Activated naive CD8-positive, alpha-beta T cell treated with anti-CD3 and anti-CD28 coated beads, Interleukin-2, amount 50 U/mL, for 24 hours (primary cell): ENCODE data around the gene ZRANB1.

Source experiments
- ATAC-seq: fragments of 150-1000 bp; cut with Tn5 transposase; one replicate; pipeline ENCODE4 v1.10.0; 2021
- DNase-seq: peaks from one replicate; pipeline ENCODE4 v3.0.0; 2021
- H3K27ac Mint-ChIP-seq: one replicate; pipeline ENCODE4 v1.8.0; 2021; ENCODE audit warnings: mild to moderate bottlenecking, mixed read lengths
- H3K27me3 Mint-ChIP-seq: one replicate; pipeline ENCODE4 v1.8.0; 2021; ENCODE audit warnings: mixed read lengths
- H3K36me3 Mint-ChIP-seq: one replicate; pipeline ENCODE4 v1.8.0; 2021; ENCODE audit warnings: low read depth, mixed read lengths
- H3K4me1 Mint-ChIP-seq: one replicate; pipeline ENCODE4 v1.8.0; 2021; ENCODE audit warnings: mixed read lengths
- H3K4me3 Mint-ChIP-seq: one replicate; pipeline ENCODE4 v1.8.0; 2021; ENCODE audit warnings: mild to moderate bottlenecking, moderate library complexity, mixed read lengths
- H3K9me3 Mint-ChIP-seq: one replicate; pipeline ENCODE4 v1.8.0; 2021; ENCODE audit warnings: mixed read lengths

The ZRANB1 gene

DNA sequence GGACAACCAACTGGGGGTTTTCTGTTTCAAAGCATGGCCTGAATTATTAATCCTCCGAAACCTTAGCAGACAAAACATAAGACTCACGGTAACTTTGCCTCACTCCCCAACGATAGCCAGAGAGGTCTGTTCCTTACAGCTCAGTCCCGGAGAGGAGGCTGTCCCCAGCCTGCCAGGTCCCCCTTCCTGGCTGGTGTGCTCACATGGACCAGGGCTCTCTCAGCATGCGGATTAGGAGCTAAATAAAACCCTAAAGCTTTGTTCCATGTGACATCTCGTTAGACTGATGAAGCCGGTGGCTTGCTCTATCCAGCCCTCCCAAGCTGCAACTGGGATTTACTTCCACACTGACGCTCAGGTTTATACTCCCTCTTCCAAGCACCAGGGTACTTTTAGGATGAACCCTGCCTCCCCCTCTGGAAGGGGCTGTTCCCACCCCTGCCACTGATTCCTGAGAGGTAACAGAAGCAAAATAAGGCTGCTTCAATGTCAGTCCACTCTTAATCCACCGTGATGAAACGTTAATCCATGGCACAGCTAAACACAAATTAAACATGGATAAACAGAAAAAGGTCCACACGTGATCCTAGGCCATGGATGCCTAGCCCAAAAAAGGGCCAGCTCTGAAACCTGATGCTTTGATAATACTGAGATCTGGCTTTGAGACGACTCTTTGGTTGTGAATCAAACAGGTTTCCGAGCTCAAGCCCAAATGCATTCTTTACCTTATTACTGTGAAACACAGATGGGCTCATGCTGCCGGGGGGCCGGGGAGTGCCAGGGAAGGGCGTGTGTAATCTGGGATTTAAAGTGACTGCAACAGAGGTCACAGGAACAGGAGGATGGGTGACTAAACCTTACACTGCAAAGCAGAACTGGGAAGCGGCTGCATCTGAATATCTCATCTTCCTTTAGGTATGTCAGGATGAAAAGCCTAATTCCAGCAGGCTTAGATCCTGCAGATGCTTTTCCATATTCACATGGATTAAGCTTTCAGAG lies 86.2 kb downstream of the ZRANB1 start:
- ATAC-seq (no peak), DNase-seq (no peak)
- Mint-ChIP-seq H3K9me3 (no peaks in the 10 kb centered on the region), H3K27me3 (no peaks in the 10 kb centered on the region), H3K27ac (no peak overlapping the region), H3K36me3 (no peaks in the 10 kb centered on the region), H3K4me1 (no peaks in the 10 kb centered on the region), H3K4me3 (no peak overlapping the region)

DNA sequence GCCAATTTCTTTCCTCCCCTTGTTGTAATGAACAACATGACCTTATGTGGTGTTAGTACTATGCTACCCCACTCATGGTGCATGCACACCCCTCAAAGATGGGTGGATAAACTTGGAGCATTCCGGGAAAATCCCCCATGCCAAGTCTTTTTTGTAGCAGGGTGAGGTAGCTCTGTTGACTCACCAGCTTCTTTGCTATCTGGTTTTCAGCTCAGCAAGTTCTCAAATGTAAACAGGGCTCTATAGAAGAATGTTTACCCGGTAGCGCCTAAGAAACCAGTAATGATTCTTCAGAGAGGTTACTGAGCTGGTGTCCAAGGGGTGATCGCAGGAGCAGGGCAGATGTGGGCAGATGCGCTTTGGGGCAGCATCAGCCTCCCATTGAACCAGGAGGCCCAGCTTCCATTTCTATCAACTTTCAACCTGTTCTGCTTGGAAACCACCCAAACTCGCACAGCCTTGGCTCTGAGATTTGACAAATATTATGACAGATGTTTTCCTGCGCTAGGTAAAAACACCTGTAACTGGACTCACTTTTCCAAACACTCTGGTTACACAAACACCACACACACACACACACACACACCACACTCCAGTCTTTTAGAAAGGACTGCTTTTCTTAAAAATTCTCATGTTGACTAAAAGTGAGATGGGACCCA lies 87.8 kb downstream of the ZRANB1 start:
- no peaks in the 10 kb centered on the region for H3K27me3 Mint-ChIP-seq
- DNase-seq = no peak
- no peak for ATAC-seq
- H3K9me3 Mint-ChIP-seq = no peaks in the 10 kb centered on the region
- H3K4me1 Mint-ChIP-seq = no peaks in the 10 kb centered on the region
- H3K27ac Mint-ChIP-seq = no peak overlapping the region
- no peaks in the 10 kb centered on the region for H3K36me3 Mint-ChIP-seq
- H3K4me3 Mint-ChIP-seq = no peak overlapping the region

DNA sequence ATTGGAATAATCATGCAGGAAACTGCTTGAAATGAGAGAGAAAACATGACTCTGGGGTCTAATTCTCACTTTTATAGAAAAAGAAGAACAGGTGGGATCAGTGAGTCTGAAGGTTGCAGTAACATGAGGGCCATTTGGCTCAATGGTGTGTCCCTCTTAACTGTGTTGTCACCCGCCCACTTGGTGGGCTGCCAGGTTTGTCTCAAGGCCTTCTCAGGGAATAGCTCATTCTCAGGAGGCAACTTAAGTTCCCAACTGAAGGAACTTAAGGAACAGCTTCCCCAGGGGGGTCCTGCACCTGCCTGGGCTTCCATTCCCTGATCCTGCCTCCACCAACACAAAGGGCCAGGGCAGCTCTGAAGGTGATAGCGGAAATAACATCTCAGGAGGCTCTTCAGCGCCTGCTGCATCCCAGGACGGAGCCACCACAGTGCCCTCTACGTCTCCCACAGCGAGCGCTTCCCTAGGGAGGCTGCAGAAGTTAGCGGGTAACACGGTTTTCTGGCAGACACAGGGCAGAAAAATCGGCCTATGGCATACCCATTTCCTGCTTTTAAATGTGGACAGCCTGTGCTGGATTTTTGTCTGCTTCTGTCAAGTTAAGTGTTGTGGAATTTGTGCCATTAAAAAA lies 88.8 kb downstream of the ZRANB1 start:
- Mint-ChIP-seq H3K4me3 (no peak overlapping the region), H3K9me3 (no peaks in the 10 kb centered on the region), H3K36me3 (no peaks in the 10 kb centered on the region), H3K27me3 (no peaks in the 10 kb centered on the region), H3K4me1 (no peaks in the 10 kb centered on the region), H3K27ac (no peak overlapping the region)
- ATAC-seq (no peak), DNase-seq (no peak)

DNA sequence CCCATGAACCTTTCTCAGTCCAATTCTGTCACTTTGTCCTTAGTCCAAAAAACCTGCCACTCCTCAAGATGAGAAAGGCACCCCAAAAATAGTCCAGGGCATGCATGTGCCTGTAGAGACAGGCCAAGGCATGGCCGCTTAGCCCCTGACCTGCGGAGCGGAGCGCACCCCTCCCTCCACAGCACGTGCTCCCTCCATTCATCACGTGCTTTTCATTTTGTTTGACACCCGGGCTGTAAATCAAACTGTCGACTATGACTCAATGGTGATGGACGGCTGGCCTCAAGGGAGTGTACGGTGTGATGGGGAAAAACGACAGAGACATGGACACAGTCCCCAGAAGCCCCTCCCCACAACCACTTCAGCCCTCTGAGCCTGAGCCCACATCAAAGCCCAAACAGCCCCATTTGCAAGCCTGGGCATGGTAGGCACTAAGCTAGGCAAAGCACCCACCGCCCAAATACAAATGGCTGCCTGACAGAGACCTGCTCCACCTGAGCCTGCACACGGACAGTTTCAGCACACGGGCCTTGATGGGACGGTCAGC lies 90.6 kb downstream of the ZRANB1 start:
- Mint-ChIP-seq H3K27ac (no peak overlapping the region), H3K27me3 (no peaks in the 10 kb centered on the region), H3K4me1 (no peaks in the 10 kb centered on the region), H3K36me3 (no peaks in the 10 kb centered on the region), H3K4me3 (no peak overlapping the region), H3K9me3 (no peaks in the 10 kb centered on the region)
- ATAC-seq (no peak), DNase-seq (no peak)

DNA sequence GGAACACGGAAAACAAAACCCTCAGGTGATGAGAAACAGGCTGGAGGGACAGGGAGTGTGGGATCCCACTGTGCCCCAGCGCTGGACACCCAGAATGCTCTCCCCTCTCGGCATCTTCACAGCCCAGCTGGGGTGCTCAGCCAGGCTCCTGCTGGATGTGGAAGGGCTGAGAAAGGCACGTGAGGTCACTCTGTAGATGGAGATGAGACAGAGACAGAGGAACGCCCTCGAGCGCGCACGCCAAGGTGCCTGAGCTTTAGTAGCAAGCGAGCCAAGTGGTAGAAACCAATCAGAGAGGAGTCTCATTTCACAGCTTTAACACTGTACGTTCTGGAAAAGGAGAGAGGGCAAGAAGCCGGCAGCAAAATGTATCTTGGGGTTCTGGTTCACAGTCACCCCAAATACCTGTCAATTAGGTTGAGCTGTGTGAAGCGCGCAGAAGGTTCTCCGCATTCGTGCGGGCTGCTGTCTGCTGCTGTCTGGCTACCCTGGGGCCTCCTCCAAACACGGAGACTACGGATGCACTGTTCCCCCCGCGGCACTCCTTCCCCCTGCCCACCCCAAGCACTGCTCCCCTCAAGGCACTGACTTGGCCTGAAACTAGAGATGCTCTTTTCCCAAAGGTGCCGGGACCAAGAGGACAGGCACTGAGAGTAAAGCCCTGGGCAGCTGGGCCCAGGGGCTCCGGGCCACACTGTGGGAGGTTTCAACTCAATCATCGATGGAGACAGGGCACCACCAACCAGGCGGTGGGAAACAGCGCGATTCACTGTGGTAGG lies 91.4 kb downstream of the ZRANB1 start:
- no peak for DNase-seq
- H3K9me3 Mint-ChIP-seq = no peaks in the 10 kb centered on the region
- H3K27ac Mint-ChIP-seq = no peak overlapping the region
- no peaks in the 10 kb centered on the region for H3K36me3 Mint-ChIP-seq
- H3K4me1 Mint-ChIP-seq = no peaks in the 10 kb centered on the region
- ATAC-seq = no peak
- no peaks in the 10 kb centered on the region for H3K27me3 Mint-ChIP-seq
- no peak overlapping the region for H3K4me3 Mint-ChIP-seq

DNA sequence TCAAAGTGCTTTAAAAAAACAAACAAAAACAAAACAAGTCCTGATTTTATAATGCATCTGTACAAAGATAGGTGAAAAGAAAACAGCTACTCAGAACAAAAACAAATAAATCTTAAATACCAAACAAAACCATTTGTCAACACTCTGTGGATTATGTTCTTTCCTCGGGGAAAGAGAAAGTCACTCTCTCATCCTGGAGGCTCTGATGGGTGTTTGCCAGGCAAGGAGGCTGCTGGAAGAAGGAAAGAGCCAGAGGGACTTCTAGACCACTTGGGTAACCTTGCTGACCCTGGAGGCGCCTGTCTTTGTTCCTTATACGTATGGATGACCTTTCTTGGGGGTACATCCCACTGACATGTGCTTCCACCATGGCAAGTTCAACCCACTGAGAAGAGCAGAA lies 92.8 kb downstream of the ZRANB1 start:
- no peaks in the 10 kb centered on the region for H3K36me3 Mint-ChIP-seq
- H3K4me3 Mint-ChIP-seq = no peak overlapping the region
- no peaks in the 10 kb centered on the region for H3K27me3 Mint-ChIP-seq
- DNase-seq (no peak), ATAC-seq (no peak)
- no peaks in the 10 kb centered on the region for H3K4me1 Mint-ChIP-seq
- no peaks in the 10 kb centered on the region for H3K9me3 Mint-ChIP-seq
- H3K27ac Mint-ChIP-seq = no peak overlapping the region

DNA sequence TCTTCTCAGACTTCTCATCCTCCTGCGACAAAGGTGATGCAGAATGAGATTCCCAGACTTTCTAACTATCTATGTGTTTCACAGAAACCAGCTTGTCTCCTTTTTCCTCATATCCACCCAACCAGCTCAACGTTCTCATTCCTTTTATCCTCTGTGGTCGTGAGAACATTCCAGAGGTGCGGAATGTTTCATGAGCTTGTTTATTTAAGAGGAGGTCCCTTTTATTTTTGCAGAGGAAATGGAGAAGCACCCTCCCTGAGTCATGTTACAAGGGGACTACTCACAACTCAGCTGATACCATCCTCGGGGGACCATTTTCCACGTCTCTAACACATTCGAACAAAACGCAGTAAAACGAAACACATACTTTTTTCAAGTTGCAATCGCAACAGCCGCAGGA lies 93.2 kb downstream of the ZRANB1 start:
- Mint-ChIP-seq H3K9me3 (no peaks in the 10 kb centered on the region), H3K4me3 (no peak overlapping the region), H3K27ac (no peak overlapping the region), H3K4me1 (no peaks in the 10 kb centered on the region), H3K27me3 (no peaks in the 10 kb centered on the region), H3K36me3 (no peaks in the 10 kb centered on the region)
- DNase-seq = no peak
- ATAC-seq = no peak

DNA sequence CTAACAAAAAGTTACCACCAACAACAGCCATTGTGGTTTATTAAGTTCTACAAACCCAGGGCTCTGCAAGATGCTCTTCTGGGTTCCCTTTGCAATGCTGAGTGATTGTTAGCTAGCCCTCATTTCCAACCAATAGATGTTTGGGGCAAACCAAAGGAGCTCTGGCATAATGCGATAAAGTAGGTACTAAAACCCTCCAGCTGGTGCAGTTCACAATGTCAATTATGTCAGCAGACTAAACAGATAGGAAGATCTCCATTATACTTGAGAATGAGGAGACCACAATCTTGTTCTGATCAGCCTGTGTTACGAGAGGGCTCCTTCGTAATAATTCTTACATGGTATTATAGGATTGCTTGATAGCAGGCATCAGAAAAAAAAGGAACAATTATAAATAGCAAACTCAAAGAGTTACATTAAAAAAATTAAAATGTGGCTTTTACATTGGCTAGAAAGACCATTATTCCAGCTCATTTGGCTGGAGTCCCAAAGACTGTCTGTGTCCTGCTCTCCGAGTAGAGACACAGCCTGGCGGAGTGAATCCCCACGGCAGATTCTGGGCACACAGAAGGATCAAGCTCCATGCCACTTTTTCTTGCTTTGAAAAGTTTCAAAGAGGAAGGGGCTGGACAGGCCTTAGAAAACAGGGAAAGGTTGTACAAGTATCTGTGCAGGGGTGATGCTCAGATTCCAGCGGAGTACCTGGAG lies 93.8 kb downstream of the ZRANB1 start:
- H3K9me3 Mint-ChIP-seq = no peaks in the 10 kb centered on the region
- no peak for DNase-seq
- H3K27me3 Mint-ChIP-seq = no peaks in the 10 kb centered on the region
- H3K4me3 Mint-ChIP-seq = no peak overlapping the region
- H3K4me1 Mint-ChIP-seq = no peaks in the 10 kb centered on the region
- H3K36me3 Mint-ChIP-seq = no peaks in the 10 kb centered on the region
- no peak overlapping the region for H3K27ac Mint-ChIP-seq
- ATAC-seq = no peak

DNA sequence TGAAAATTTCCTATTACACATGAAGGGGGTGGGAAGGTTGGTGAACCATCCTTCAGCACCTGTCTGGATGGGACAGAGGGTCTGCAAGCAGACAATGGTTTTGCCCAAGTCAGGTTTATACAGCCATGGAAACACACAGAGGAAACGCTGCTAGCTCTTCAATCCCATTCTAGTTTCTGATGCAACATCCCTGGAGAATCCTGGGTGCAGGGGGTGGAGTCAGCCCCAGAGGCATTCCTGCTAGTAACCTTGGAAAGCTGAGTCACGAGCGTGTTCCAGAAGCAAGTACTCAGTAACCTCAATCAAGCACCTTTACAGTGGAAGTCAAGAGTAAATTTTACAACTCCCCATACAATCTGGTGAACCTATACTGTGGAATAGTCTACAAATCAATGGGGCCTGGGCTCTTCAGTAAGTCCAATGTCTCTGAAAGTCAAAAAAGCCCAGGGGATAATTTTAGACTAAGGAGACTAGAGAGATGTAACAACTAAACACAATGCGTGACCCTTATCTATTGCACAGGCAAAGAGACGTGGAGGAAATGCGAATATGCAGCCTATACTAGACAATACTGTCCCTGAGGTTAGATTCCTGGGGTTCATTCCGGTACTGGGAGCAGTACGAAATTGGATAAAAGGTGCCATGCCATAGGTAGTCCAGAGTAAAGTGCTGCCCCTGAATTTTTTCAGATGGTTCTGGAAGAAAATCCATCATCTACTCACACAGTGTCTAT lies 95.4 kb downstream of the ZRANB1 start:
- no peaks in the 10 kb centered on the region for H3K9me3 Mint-ChIP-seq
- H3K27me3 Mint-ChIP-seq = no peaks in the 10 kb centered on the region
- DNase-seq (no peak), ATAC-seq (no peak)
- H3K27ac Mint-ChIP-seq = no peak overlapping the region
- no peak overlapping the region for H3K4me3 Mint-ChIP-seq
- H3K4me1 Mint-ChIP-seq = no peaks in the 10 kb centered on the region
- H3K36me3 Mint-ChIP-seq = no peaks in the 10 kb centered on the region
